Esophagus squamous epithelium (tissue), 4 donors: Measurements from ENCODE around the gene PITPNB.

ENCODE experiments used
- POLR2A ChIP-seq, 4 donors: fragments of 450-650 bp; IDR thresholded peaks; one replicate each; pipeline ENCODE4 v1.6.1; 2017; ENCODE audit warnings: antibody characterized with exemption in 4 of 4, mild to moderate bottlenecking in 4 of 4, moderate library complexity in 3 of 4
- TF ChIP-seq, protein P1 (sequence below), 6 experiments: fragments of 450-650 bp in 4 of 6; fragments of 200-600 bp in 2 of 6; sonication (generic) in 2 of 6; IDR thresholded peaks; one replicate each; pipeline ENCODE4 v1.5.1; 2016 to 2019; ENCODE audit warnings: antibody characterized with exemption in 6 of 6, mild to moderate bottlenecking in 4 of 6, moderate library complexity in 4 of 6

DNA sequence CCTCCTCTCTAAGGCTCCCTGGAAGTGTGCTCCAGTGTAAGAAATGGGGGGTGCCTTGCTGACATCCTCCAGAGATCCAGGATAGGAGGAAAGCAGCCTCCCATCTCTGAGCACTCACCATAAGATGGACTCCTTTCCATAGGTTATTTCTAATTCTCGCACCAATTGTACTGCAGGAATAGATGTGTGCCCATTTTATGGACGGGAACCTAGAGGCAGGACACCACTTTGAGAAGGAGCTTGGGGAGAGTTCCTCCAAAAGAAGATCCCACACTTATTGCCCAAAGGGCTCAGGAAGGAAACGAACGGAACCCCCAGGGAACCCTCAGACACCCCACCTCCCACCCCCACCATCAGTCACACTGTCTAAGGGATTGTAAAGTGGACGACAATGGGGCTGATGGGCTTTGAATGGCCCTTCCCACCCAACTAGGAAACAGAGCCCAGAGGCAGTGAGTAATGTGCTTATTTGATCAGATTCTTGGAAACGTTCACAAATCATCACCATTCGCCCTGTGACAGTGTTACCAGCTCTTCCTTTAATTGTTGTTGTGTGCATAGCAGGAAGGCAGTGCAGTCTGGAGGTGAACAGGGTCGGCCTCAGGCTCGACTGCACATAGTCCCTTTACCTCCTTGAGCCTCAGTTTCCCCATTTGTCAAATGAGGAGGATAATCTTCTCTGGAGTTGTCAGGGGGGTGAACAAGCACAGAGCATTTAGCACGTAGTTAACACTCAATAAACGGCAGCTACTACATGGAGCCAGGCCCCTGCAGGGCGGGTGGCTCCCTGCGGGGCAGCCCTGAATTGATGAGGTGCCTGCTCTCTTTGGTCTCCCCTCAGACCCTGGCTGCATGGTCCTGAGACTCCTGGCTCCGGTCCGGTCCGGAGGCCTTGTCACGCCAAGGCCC is 109.1 kb downstream of the PITPNB start:
- TF ChIP-seq, protein P1, sequence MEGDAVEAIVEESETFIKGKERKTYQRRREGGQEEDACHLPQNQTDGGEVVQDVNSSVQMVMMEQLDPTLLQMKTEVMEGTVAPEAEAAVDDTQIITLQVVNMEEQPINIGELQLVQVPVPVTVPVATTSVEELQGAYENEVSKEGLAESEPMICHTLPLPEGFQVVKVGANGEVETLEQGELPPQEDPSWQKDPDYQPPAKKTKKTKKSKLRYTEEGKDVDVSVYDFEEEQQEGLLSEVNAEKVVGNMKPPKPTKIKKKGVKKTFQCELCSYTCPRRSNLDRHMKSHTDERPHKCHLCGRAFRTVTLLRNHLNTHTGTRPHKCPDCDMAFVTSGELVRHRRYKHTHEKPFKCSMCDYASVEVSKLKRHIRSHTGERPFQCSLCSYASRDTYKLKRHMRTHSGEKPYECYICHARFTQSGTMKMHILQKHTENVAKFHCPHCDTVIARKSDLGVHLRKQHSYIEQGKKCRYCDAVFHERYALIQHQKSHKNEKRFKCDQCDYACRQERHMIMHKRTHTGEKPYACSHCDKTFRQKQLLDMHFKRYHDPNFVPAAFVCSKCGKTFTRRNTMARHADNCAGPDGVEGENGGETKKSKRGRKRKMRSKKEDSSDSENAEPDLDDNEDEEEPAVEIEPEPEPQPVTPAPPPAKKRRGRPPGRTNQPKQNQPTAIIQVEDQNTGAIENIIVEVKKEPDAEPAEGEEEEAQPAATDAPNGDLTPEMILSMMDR (IDR thresholded peaks at IDR 0.05) = no peak
- no peak for TF ChIP-seq POLR2A (IDR thresholded peaks at IDR 0.05)
